GM18951 (cell line): ENCODE results near the gene MDC1.
A peak's percentile ranks its signal among the peaks of the same experiment; 100 is the strongest.

Experiments used
- POLR2A ChIP-seq: IDR thresholded peaks from 4 replicates; pipeline ENCODE4 v1.6.1; 2011; ENCODE audit warnings: mild to moderate bottlenecking; ENCODE audit not compliant: insufficient read length, insufficient read depth; ENCODE audit errors: extremely low read depth
- in situ Hi-C: fragments of 300-500 bp; cut with MboI; formaldehyde crosslinking; loops from one replicate; pipeline ENCODE4 v1.12.0; 2022; ENCODE audit warnings: low sequenced_read_pairs, mixed read lengths, inconsistent platforms; ENCODE audit not compliant: unreplicated experiment

Gene MDC1

GRCh38 chr6:30741789-30742315, 24.8 kb upstream of the MDC1 start:
- TF ChIP-seq POLR2A = no peak
- in situ Hi-C loops = loop anchor here (10.0 kb wide), 1 partner anchor 73 kb away; no protein-coding TSS in a partner anchor

GRCh38 chr6:30741063-30741779, 24.1 kb upstream of the MDC1 start:
- in situ Hi-C loops = loop anchor here (10.0 kb wide), 1 partner anchor 74 kb away; no protein-coding TSS in a partner anchor
- no peak for TF ChIP-seq POLR2A

GRCh38 chr6:30740540-30740870, 23.4 kb upstream of the MDC1 start:
- no peak for TF ChIP-seq POLR2A
- in situ Hi-C loops = loop anchor here (10.0 kb wide), 1 partner anchor 74 kb away; no protein-coding TSS in a partner anchor

- in situ Hi-C loops = no loop called here
Measured at GRCh38 chr6:30738532-30738931, 21.5 kb upstream of the MDC1 start.

GRCh38 chr6:30735668-30736314, 18.7 kb upstream of the MDC1 start:
- in situ Hi-C loops = no loop called here
- TF ChIP-seq POLR2A = no peak

More at GRCh38 chr6:30738532-30738931, 21.5 kb upstream of the MDC1 start:
- TF ChIP-seq POLR2A = no peak

- no peak for TF ChIP-seq POLR2A
- in situ Hi-C loops = no loop called here
Measured at GRCh38 chr6:30732237-30732943, 15.3 kb upstream of the MDC1 start.

- TF ChIP-seq POLR2A = peak; percentile 21
- in situ Hi-C loops = no loop called here
Measured at GRCh38 chr6:30730601-30731435, 13.7 kb upstream of the MDC1 start.

- no peak for TF ChIP-seq POLR2A
- in situ Hi-C loops = loop anchor here (5.0 kb wide), 1 partner anchor 56 kb away; the partner anchor contains the start of gene DHX16
Measured at GRCh38 chr6:30727920-30728553, 11.0 kb upstream of the MDC1 start.

GRCh38 chr6:30726506-30727413, 9.7 kb upstream of the MDC1 start:
- in situ Hi-C loops = loop anchor here (5.0 kb wide), 1 partner anchor 54 kb away; the partner anchor contains the start of gene DHX16
- no peak for TF ChIP-seq POLR2A

- in situ Hi-C loops = loop anchor here (5.0 kb wide), 1 partner anchor 54 kb away; the partner anchor contains the start of gene DHX16
- peak; percentile 52 for TF ChIP-seq POLR2A
Measured at GRCh38 chr6:30725713-30726505, 8.8 kb upstream of the MDC1 start.
